Ascending aorta (tissue), 2 donors: Measurements from ENCODE around the gene MCEMP1. TPM values are rescaled to one million over a fixed set of nuclear protein-coding genes. Genes with fewer than 3 reads are reported as not detected.

Source experiments
- DNase-seq, 2 donors: peaks; one replicate each; pipeline ENCODE4 v3.0.0-alpha.2; 2019; ENCODE audit warnings: low spot score in 2 of 2
- H3K27ac ChIP-seq, 2 donors: fragments of 200-600 bp; sonication (generic); one replicate each; pipeline ENCODE4 v1.5.1; 2016 to 2017; ENCODE audit warnings: mild to moderate bottlenecking in 1 of 2
- H3K27me3 ChIP-seq: fragments of 200-600 bp; sonication (generic); one replicate; pipeline ENCODE4 v1.5.1; 2017
- H3K36me3 ChIP-seq, 2 donors: fragments of 200-600 bp; sonication (generic); one replicate each; pipeline ENCODE4 v1.5.1; 2016
- H3K4me1 ChIP-seq, 2 donors: fragments of 200-600 bp; sonication (generic); one replicate each; pipeline ENCODE4 v1.5.1; 2016 to 2017; ENCODE audit warnings: mild to moderate bottlenecking in 1 of 2
- H3K4me3 ChIP-seq, 2 donors: fragments of 200-600 bp; sonication (generic); one replicate each; pipeline ENCODE4 v1.5.1; 2016 to 2017; ENCODE audit warnings: mild to moderate bottlenecking in 1 of 2
- H3K9me3 ChIP-seq, 2 donors: fragments of 200-600 bp; sonication (generic); one replicate each; pipeline ENCODE4 v1.5.1; 2016
- intact Hi-C: fragments of 100-400 bp; cut with DNase I; formaldehyde crosslinking; loops from one replicate; pipeline ENCODE4 v1.15.1; 2023
- total RNA-seq: library from RNA; depleted of rRNA; stranded (reverse); fragments of >200 nt; gene quantifications from one replicate; pipeline ENCODE4 v1.1.0, GENCODE V29; 2016
- TF ChIP-seq, protein P1 (sequence below), 3 experiments: fragments of 200-600 bp in 2 of 3; fragments of 450-650 bp in 1 of 3; sonication (generic) in 2 of 3; IDR thresholded peaks; one replicate each; pipeline ENCODE4 v1.5.1; 2016 to 2019; ENCODE audit warnings: antibody characterized with exemption in 3 of 3, mild to moderate bottlenecking in 1 of 3, moderate library complexity in 1 of 3

MCEMP1 gene
- total RNA-seq, 1 donor from 2014 or later: not detected

GRCh38 chr19:7632340-7633203 is 44.3 kb upstream of the MCEMP1 start:
- intact Hi-C loops: no loop called here
- Histone ChIP-seq H3K27me3 (no peaks in the 10 kb centered on the region), H3K9me3 (no peaks in the 10 kb centered on the region), H3K27ac (no peak overlapping the region), H3K4me1 (peaks cover 7 to 21% of the 10 kb centered on the region in 2 donors), H3K36me3 (peaks cover 0 to 5% of the 10 kb centered on the region in 2 donors), H3K4me3 (no peak overlapping the region)
- DNase-seq: no peak
- TF ChIP-seq, protein P1, sequence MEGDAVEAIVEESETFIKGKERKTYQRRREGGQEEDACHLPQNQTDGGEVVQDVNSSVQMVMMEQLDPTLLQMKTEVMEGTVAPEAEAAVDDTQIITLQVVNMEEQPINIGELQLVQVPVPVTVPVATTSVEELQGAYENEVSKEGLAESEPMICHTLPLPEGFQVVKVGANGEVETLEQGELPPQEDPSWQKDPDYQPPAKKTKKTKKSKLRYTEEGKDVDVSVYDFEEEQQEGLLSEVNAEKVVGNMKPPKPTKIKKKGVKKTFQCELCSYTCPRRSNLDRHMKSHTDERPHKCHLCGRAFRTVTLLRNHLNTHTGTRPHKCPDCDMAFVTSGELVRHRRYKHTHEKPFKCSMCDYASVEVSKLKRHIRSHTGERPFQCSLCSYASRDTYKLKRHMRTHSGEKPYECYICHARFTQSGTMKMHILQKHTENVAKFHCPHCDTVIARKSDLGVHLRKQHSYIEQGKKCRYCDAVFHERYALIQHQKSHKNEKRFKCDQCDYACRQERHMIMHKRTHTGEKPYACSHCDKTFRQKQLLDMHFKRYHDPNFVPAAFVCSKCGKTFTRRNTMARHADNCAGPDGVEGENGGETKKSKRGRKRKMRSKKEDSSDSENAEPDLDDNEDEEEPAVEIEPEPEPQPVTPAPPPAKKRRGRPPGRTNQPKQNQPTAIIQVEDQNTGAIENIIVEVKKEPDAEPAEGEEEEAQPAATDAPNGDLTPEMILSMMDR (IDR thresholded peaks at IDR 0.05): no peak

DNA sequence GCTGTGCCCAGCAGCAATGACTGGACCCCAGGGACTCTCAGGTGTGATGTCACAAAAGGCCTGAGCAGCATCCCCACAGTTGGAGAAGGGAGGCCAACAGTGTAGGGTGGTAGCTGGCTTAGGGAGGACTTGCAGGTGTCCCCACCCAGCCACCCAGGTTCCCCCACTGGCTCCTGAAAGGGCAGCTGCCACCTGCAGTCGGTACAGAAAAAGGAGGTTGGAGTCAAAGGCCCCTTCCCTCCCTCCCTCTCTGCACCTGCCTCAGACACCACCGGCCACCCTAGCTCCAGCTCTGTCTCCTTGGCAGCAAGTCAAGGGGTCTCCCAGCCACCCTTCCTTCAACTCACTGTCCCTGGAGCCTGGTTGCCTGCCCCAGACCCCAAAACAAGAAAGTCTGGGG is 43.2 kb upstream of the MCEMP1 start, which contains the start of gene PCP2:
Gene PCP2 (minus strand): TSS at position 22 of the 400 bp plus-strand sequence. CDS start 262 bp downstream, outside the sequence.
- DNase-seq: no peak
- peaks cover 7 to 12% of the 10 kb centered on the region in 2 donors for H3K4me1 ChIP-seq
- no peak within 1 kb of the TSS for H3K27ac ChIP-seq
- H3K4me3 ChIP-seq: no peak within 1 kb of the TSS
- H3K9me3 ChIP-seq: no peaks in the 10 kb centered on the region
- TF ChIP-seq, protein P1 (IDR thresholded peaks at IDR 0.05): no peak
- no peaks in the 10 kb centered on the region for H3K27me3 ChIP-seq
- intact Hi-C loops: no loop called here
- peaks cover 0 to 5% of the 10 kb centered on the region in 2 donors for H3K36me3 ChIP-seq

GRCh38 chr19:7635670-7636069 is 41.2 kb upstream of the MCEMP1 start:
- no peak for DNase-seq
- Histone ChIP-seq H3K9me3 (no peaks in the 10 kb centered on the region), H3K4me1 (peaks cover 3% of the 10 kb centered on the region in 2 donors), H3K27me3 (no peaks in the 10 kb centered on the region), H3K27ac (no peak overlapping the region), H3K4me3 (no peak overlapping the region), H3K36me3 (peaks cover 0 to 5% of the 10 kb centered on the region in 2 donors)
- TF ChIP-seq, protein P1 (IDR thresholded peaks at IDR 0.05): no peak
- intact Hi-C loops: no loop called here

DNA sequence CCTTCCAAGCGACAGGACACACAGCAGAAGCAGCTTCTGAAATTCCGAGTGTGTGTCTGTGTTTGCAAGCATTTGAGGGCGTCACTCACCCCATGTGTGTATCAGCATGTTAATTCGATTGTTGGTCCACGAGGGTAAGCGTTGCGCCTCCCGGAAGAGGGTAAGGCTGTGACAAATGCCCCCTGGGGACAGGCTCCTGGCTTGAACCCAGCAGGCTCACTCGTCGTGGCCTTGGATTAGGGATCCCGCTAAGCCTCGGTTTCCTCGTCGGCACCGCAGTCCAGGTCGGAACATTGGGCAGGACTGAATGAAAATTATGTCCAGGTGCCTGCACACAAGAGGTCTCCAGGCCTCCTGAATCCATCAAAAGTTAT is 40.6 kb upstream of the MCEMP1 start:
- H3K36me3 ChIP-seq: peaks cover 0 to 5% of the 10 kb centered on the region in 2 donors
- intact Hi-C loops: no loop called here
- TF ChIP-seq, protein P1 (IDR thresholded peaks at IDR 0.05): no peak
- H3K27me3 ChIP-seq: no peaks in the 10 kb centered on the region
- DNase-seq: no peak
- H3K4me1 ChIP-seq: no peaks in the 10 kb centered on the region
- peak overlapping the region; percentile 51 to 61 for H3K4me3 ChIP-seq
- no peaks in the 10 kb centered on the region for H3K9me3 ChIP-seq
- H3K27ac ChIP-seq: no peak overlapping the region

GRCh38 chr19:7636691-7637373 is 40.1 kb upstream of the MCEMP1 start, which contains the start of gene STXBP2:
STXBP2 (plus strand) TSS chr19:7637110; CDS start chr19:7637150, 40 bp downstream.
- TF ChIP-seq, protein P1 (IDR thresholded peaks at IDR 0.05): no peak
- H3K4me1 ChIP-seq: no peaks in the 10 kb centered on the region
- intact Hi-C loops: no loop called here
- peak within 1 kb of the TSS in 1 of 2 donors; percentile 55 for H3K27ac ChIP-seq
- no peaks in the 10 kb centered on the region for H3K9me3 ChIP-seq
- H3K27me3 ChIP-seq: no peaks in the 10 kb centered on the region
- peaks cover 0 to 5% of the 10 kb centered on the region in 2 donors for H3K36me3 ChIP-seq
- H3K4me3 ChIP-seq: peak within 1 kb of the TSS; percentile 51 to 61
- DNase-seq: peak; percentile 19 to 73
